Tibial nerve (tissue), 4 donors: ENCODE measurements around the gene MBOAT1. TPM values are rescaled to one million over a fixed set of nuclear protein-coding genes. Genes with fewer than 3 reads are reported as not detected.

ENCODE experiments used
- DNase-seq, 2 donors: peaks; one replicate each; pipeline ENCODE4 v3.0.0-alpha.2; 2019; ENCODE audit warnings: low spot score in 2 of 2
- H3K27ac ChIP-seq, 4 donors: fragments of 200-600 bp; sonication (generic) in 3 of 4; one replicate each; pipeline ENCODE4 v1.5.1; 2017 to 2019; ENCODE audit warnings: mild to moderate bottlenecking in 1 of 4
- H3K27me3 ChIP-seq, 2 donors: fragments of 200-600 bp; sonication (generic) in 1 of 2; one replicate each; pipeline versions ENCODE4 v1.5.1 to v1.6.0; 2017 to 2019
- H3K36me3 ChIP-seq, 3 donors: fragments of 200-600 bp; sonication (generic); one replicate each; pipeline ENCODE4 v1.5.1; 2018 to 2019
- H3K4me1 ChIP-seq, 4 donors: fragments of 200-600 bp; sonication (generic) in 3 of 4; one replicate each; pipeline ENCODE4 v1.5.1; 2017 to 2019
- H3K4me3 ChIP-seq, 4 donors: fragments of 200-600 bp; sonication (generic) in 3 of 4; one replicate each; pipeline ENCODE4 v1.5.1; 2017 to 2019; ENCODE audit warnings: mild to moderate bottlenecking in 1 of 4, moderate library complexity in 1 of 4
- H3K9me3 ChIP-seq, 4 donors: fragments of 200-600 bp; sonication (generic) in 3 of 4; one replicate each; pipeline ENCODE4 v1.5.1; 2017 to 2019
- EP300 ChIP-seq, 2 donors: sonication (generic); formaldehyde crosslinking; IDR thresholded peaks; one replicate each; pipeline ENCODE4 v1.6.1; 2017; ENCODE audit warnings: antibody characterized with exemption in 2 of 2, mild to moderate bottlenecking in 1 of 2
- POLR2A ChIP-seq, 2 donors: fragments of 450-650 bp; IDR thresholded peaks; one replicate each; pipeline ENCODE4 v1.6.1; 2017; ENCODE audit warnings: antibody characterized with exemption in 2 of 2, mild to moderate bottlenecking in 2 of 2, moderate library complexity in 2 of 2
- WGBS, 2 donors: methylation state at CpG; one replicate each; pipeline ENCODE4 v1.1.5; 2018; 5-methylcytosine and 5-hydroxymethylcytosine counted together
- total RNA-seq, 4 donors: library from RNA; depleted of rRNA; stranded (reverse); fragments of >200 nt; gene quantifications; one replicate each; pipeline ENCODE4 v1.1.0, GENCODE V29; 2016
- TF ChIP-seq, protein P1 (sequence below), 5 experiments: fragments of 200-600 bp in 3 of 5; fragments of 450-650 bp in 2 of 5; sonication (generic) in 3 of 5; IDR thresholded peaks; one replicate each; pipeline ENCODE4 v1.5.1; 2016 to 2019; ENCODE audit warnings: antibody characterized with exemption in 5 of 5, mild to moderate bottlenecking in 3 of 5, moderate library complexity in 2 of 5

Gene MBOAT1
- total RNA-seq, 4 donors from 2014 or later = 12.3 to 25.6 (median 19.2) TPM

DNA sequence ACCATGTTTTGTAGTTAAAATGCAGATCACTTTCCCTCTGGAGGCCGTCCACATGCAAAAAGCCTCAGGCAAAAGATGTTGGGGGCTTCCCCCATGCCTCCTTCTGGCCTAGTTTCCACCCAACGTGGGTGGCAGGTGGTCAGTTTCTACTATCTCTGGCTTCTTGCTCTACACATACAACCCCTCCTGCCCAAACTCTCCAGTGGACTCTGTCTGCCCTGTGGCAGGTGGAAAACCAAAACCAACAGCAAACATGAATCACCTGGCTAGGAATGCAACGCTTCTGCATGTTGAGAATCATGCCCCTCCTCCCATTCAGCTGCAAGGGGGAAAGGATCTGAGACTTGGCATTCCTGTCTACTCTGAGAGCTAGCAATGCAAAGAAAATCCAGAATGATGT is 94.8 kb downstream of the MBOAT1 start:
- TF ChIP-seq POLR2A (IDR thresholded peaks at IDR 0.05) = no peak
- no peak for TF ChIP-seq EP300 (IDR thresholded peaks at IDR 0.05)
- TF ChIP-seq, protein P1, sequence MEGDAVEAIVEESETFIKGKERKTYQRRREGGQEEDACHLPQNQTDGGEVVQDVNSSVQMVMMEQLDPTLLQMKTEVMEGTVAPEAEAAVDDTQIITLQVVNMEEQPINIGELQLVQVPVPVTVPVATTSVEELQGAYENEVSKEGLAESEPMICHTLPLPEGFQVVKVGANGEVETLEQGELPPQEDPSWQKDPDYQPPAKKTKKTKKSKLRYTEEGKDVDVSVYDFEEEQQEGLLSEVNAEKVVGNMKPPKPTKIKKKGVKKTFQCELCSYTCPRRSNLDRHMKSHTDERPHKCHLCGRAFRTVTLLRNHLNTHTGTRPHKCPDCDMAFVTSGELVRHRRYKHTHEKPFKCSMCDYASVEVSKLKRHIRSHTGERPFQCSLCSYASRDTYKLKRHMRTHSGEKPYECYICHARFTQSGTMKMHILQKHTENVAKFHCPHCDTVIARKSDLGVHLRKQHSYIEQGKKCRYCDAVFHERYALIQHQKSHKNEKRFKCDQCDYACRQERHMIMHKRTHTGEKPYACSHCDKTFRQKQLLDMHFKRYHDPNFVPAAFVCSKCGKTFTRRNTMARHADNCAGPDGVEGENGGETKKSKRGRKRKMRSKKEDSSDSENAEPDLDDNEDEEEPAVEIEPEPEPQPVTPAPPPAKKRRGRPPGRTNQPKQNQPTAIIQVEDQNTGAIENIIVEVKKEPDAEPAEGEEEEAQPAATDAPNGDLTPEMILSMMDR (IDR thresholded peaks at IDR 0.05) = no peak
- Histone ChIP-seq H3K4me1 (no peaks in the 10 kb centered on the region), H3K27me3 (no peaks in the 10 kb centered on the region), H3K27ac (no peak overlapping the region), H3K4me3 (no peak overlapping the region), H3K36me3 (peaks cover 0 to 85% (median 0%) of the 10 kb centered on the region in 3 donors), H3K9me3 (no peaks in the 10 kb centered on the region)
- WGBS, 2 donors = 75 to 80% methylated on average over 3 of the region's 3 CpGs
- DNase-seq = no peak

DNA sequence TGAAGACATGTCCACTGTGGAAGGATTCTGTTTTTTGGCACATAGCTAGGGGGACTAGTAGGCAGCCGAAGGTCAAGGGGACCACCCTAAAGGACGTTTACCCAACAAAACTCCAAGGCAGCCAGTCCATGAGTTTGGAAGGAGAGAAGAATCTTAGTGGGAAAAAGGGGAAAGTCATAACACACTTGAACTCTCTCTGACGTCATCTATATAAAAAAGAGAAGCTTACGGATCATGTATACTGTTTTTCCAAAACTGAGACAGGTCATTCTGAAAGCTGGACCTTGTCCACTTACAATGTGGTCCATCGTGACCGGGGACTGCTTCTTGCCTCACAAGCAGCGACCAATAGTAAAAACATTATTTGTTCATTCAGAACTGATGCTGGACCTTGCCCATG is 95.5 kb downstream of the MBOAT1 start:
- H3K36me3 ChIP-seq = peaks cover 0 to 85% (median 0%) of the 10 kb centered on the region in 3 donors
- no peak for DNase-seq
- no peaks in the 10 kb centered on the region for H3K4me1 ChIP-seq
- H3K27me3 ChIP-seq = no peaks in the 10 kb centered on the region
- no peak overlapping the region for H3K4me3 ChIP-seq
- TF ChIP-seq, protein P1 (IDR thresholded peaks at IDR 0.05) = no peak
- TF ChIP-seq POLR2A (IDR thresholded peaks at IDR 0.05) (no peak), EP300 (IDR thresholded peaks at IDR 0.05) (no peak)
- WGBS, 2 donors = 77 to 80% methylated on average over 7 of the region's 7 CpGs
- no peak overlapping the region for H3K27ac ChIP-seq
- no peaks in the 10 kb centered on the region for H3K9me3 ChIP-seq

DNA sequence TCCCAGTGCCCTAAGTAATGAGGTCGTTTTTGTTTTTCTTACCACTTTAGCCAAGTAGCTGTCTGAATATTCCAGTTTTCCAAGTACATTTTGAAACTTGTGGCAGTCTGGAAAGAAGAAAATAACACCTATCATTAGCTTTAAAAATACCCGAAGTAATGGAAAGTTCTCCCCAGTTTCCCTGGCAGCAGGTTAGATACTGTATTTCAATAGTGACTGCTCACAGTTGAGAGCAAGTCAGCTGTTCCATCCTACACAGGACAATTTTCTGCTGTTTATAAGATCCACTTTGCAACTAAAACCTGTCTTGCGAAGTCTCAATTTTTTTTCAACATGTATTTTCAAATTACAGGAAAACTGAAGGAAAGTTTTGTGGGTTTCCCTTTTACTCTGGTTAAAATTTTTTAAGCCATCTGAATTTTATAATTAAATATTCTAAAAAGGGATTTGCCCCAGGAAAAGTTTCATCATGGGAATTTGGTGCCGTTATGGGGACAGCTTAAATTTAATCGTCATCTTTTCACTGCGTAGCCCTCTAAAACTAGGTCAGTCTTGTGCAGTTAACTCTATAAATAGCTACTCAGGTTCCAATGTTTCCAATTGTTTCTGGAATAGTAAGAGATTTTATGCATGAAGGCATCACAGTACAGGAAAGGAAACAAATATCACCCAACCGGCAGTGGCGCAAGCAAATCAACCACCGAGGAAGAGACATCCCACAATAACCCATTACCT is 96.9 kb downstream of the MBOAT1 start:
- Histone ChIP-seq H3K27ac (no peak overlapping the region), H3K4me3 (no peak overlapping the region), H3K27me3 (no peaks in the 10 kb centered on the region), H3K9me3 (no peaks in the 10 kb centered on the region), H3K36me3 (peaks cover 0 to 77% (median 0%) of the 10 kb centered on the region in 3 donors), H3K4me1 (no peaks in the 10 kb centered on the region)
- DNase-seq = no peak
- WGBS, 2 donors = 70% methylated on average over 9 of the region's 9 CpGs
- TF ChIP-seq EP300 (IDR thresholded peaks at IDR 0.05) (no peak), POLR2A (IDR thresholded peaks at IDR 0.05) (no peak)
- TF ChIP-seq, protein P1 (IDR thresholded peaks at IDR 0.05) = no peak

DNA sequence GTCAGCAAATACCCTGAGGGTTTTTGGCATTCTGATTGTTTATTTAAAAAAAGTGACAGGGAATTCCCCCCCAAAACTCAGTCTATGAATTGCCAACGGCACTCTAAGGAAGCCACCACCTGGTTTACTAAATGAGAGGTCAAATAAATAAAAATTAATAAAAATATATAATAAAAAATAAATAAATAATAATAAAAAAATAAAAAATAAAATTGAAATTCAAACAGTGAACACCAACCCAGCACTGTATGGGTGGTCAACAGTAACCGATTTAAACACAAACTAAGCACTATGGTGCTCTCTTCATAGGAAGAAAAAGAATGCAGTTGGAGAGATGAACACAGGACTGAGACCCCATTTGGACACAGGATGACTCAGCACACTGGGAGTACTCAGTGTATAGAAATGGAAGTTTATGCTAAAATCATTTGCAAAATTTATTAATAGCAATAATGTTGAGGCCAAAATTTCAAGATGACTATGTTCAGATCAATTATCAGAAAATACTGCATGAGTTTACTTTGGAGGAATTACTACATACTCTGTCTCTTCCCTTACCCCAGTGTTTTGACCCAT is 98.5 kb downstream of the MBOAT1 start:
- Histone ChIP-seq H3K4me3 (no peak overlapping the region), H3K27me3 (no peaks in the 10 kb centered on the region), H3K9me3 (no peaks in the 10 kb centered on the region), H3K4me1 (no peaks in the 10 kb centered on the region), H3K36me3 (peaks cover 0 to 74% (median 0%) of the 10 kb centered on the region in 3 donors), H3K27ac (no peak overlapping the region)
- TF ChIP-seq, protein P1 (IDR thresholded peaks at IDR 0.05) = no peak
- TF ChIP-seq EP300 (IDR thresholded peaks at IDR 0.05) (no peak), POLR2A (IDR thresholded peaks at IDR 0.05) (no peak)
- no peak for DNase-seq
- 74 to 78% methylated on average over 2 of the region's 2 CpGs for WGBS, 2 donors

DNA sequence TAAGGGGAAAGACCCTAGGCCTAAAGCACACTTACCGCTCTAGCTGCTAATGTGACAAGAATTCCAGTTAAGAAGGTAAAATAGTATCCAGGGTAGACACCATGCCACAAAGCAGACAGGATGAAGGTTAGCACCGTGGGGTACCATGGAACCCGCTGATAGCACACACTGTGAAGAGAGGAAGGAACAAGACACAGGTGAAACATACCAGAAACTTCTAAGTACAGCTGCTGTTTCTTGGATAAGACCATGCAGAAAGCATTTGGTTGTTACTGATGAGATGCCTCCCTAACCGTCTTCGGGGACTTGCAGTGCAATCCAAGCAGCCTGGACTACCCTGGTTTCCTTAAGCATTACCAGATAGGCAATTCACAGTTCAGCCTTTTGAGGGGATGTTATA is 99.4 kb downstream of the MBOAT1 start:
- Histone ChIP-seq H3K4me3 (no peak overlapping the region), H3K9me3 (no peaks in the 10 kb centered on the region), H3K36me3 (peaks cover 0 to 70% (median 0%) of the 10 kb centered on the region in 3 donors), H3K27me3 (no peaks in the 10 kb centered on the region), H3K27ac (no peak overlapping the region), H3K4me1 (peaks cover 0 to 5% (median 0%) of the 10 kb centered on the region in 4 donors)
- no peak for DNase-seq
- TF ChIP-seq, protein P1 (IDR thresholded peaks at IDR 0.05) = no peak
- no peak for TF ChIP-seq POLR2A (IDR thresholded peaks at IDR 0.05)
- no peak for TF ChIP-seq EP300 (IDR thresholded peaks at IDR 0.05)
- WGBS, 2 donors = 87 to 93% methylated on average over 5 of the region's 5 CpGs
